Stimulated activated CD4-positive, alpha-beta T cell treated with anti-CD3 and anti-CD28 coated beads, Interleukin-4, amount 100 ng/mL, for 4 hours (primary cell): Measurements from ENCODE around the gene GMNC.

Experiments
- DNase-seq, 2 experiments: peaks; one replicate each; pipeline ENCODE4 v3.0.0-alpha.2; 2020

Gene GMNC

GRCh38 chr3:190847436-190847835 is 15.1 kb downstream of the GMNC start:
- no peak for DNase-seq

GRCh38 chr3:190840146-190840545 is 22.3 kb downstream of the GMNC start:
- no peak for DNase-seq

- DNase-seq = no peak
These were observed 31.3 kb downstream of the GMNC start for GRCh38 chr3:190831225-190831624.

GRCh38 chr3:190830031-190830430 is 32.5 kb downstream of the GMNC start:
- no peak for DNase-seq

- DNase-seq = no peak
These were observed 36.5 kb downstream of the GMNC start for GRCh38 chr3:190826018-190826417.

GRCh38 chr3:190825386-190826016 is 37.0 kb downstream of the GMNC start:
- DNase-seq = no peak

GRCh38 chr3:190811775-190812480 is 50.6 kb downstream of the GMNC start:
- DNase-seq = no peak

- no peak for DNase-seq
These were observed 51.5 kb downstream of the GMNC start for GRCh38 chr3:190810957-190811356.

- DNase-seq = no peak
These were observed 53.1 kb downstream of the GMNC start for GRCh38 chr3:190809351-190809750.

- no peak for DNase-seq
These were observed 54.6 kb downstream of the GMNC start for GRCh38 chr3:190807719-190808375.
